HG02798 (cell line): ENCODE data around the gene FHOD3.

ENCODE experiments used
- ATAC-seq: cut with Tn5 transposase; IDR thresholded peaks from one replicate; pipeline ENCODE4 v1.9.1; 2021; ENCODE audit warnings: mild to moderate bottlenecking; ENCODE audit not compliant: unreplicated experiment, poor library complexity

Gene FHOD3

DNA sequence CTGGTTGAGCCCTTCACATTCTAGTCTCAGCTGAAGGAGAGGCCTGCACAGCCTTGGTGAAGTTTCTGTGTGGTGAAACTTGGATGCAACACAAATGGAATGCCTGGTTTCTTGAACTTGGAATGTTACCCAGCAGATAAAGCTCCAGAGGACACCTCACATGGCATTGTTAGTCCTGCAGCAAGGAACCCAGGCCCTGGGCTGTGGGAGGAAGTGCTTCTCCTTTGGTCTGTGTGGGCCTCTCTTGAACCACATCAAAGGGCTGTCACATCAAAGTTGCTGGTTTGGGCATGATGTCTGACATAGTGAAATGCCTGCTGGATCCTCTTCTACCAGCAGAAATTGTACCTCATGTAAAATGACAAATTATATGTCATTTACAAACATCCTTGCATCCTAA, 198.5 kb downstream of the FHOD3 start:
- ATAC-seq = peak; percentile 56

DNA sequence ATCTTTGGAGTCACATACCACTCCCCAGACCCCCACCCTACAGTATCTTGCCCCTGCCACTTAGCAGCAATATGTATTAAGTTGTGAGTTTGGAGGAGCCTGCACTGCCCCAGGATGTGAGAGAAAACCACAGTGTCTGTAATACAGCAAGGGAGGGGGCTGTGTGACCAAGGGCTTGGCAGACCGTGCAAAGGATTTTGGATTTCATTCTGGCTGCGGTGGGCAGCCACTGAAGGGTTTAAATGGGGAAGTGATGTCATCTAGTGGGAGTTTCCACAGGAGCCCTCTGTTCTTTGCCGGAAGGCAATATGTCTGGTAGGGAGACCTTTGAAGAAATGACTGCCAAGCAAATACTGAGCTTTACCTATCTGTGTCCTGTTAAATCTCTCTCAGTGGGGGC, 202.4 kb downstream of the FHOD3 start:
- ATAC-seq = peak; percentile 76

DNA sequence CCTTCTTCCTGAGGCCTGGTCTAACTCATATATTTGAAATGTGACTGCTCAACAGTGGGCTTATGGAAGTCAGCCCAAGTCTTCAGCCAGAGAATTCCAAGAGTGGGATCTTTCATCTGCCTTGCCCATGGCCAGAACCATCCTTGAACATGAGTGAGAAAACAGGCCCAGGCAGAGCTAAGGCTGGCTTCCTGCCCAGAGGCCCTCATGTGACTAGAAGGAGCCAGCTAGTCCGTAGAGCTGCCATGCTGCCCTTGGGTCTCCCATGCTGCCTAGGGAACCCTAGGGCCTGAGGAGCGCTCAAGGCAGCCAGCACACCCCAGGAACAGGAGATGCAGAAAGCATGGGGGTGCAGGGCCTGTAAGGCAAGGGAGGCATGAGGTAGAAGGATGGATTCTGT, 203.6 kb downstream of the FHOD3 start:
- ATAC-seq = no peak

DNA sequence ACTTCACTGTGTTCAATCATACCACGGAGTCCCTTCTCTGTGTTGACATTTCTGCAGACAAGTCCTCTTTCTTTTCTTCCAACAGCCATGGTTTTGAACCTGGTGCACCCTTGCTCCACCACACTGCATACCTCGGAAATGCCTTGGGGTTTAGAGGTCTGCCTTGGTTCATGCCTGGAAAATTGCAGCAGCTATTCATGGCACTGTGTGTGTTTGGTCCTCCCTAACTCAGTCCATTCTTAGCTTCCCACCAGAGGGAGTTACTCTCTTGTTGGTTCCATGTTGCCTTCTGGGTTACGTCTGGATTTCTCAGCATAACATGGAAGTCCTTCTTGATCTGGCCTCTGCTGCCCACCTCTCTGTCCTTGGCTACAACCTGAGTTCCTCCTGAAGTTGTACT, 206.0 kb downstream of the FHOD3 start:
- no peak for ATAC-seq

DNA sequence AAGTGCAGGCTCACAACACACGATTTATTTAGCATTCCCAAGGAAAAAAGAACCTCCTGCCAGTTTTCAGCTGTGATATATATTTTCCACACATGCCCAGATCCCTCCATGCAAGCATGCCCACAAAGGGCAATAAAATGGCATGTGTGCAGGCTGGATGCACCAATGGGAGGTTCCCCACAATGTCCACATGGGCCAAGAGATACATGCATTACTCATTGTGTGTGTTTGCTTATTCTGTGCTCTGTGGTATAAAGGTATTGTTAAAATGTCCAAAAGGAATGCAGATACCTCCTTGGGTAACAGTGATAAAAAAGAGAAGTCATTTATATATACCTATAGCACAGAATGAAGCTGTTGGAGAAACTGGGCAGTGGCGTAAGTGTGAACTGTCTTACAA, 207.4 kb downstream of the FHOD3 start:
- ATAC-seq = no peak

DNA sequence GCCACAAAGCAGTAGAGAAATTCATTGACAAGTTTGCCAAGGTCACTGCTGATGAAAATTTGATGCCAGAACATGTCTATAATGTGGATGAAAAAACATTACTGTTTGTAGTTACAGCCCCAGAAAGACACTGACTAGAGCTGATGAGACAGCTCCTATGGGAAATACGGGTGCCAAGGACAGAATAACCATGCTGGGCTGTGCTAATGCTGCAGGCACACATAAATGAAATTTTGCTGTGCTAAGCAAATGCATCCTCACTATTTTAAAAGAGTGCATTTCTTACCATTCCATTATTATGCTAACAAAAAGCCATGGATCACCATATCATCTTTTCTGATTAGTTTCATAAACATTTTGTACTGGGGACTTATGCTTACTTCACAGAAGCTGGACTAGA, 208.2 kb downstream of the FHOD3 start:
- ATAC-seq = no peak

DNA sequence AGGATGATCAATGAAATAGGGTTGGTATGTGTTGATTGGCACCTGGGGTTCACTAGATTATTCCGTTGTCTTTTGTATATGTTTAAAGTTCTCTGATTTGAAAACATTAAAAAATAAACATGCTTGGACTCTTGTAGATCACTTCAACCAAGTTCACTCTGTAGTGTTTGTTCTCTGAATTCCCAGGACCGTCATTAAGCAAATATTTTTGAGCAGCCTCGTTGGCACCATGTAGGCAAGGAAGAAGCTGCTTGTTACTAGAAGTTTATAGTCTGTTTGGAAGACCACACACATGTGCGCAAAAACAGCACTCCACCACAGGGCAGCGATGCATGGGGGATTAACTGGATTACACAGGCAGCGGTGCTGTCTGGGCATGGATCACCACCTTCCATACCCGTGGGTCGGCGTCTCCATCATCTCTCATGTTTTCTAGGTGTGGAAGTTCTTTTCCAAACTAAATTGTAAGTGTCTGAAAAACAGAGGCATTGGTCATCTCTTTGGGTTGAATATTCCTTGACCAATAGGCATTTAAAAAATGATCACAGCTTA, 212.2 kb downstream of the FHOD3 start:
- ATAC-seq = no peak

DNA sequence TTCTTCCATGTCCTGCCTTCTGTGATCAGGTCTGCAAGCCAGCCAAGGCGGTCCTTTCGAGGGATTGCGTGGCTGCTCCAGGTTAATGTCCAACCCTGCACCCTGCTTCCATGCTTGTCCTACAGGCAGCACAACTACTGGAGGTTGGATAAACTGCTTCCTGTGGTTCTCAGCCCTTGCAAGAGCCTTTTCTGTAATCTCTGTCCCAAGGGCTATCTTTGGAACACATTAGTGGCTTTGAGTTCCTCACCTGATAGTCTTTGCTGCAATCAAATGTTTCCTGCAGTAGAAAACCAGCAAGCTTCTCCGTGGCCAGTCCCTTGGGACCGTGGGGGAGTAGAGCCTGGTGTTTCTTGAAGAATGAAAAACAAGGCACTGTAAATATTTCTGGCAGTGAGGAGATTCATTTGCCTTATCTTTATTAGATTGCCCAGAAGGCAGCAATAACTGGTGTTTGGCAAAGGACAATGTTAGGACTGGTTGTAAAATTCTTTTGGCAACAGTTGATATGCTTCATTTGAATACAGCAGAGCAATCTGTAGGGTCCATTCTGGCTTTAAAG, 214.4 kb downstream of the FHOD3 start:
- ATAC-seq = no peak

DNA sequence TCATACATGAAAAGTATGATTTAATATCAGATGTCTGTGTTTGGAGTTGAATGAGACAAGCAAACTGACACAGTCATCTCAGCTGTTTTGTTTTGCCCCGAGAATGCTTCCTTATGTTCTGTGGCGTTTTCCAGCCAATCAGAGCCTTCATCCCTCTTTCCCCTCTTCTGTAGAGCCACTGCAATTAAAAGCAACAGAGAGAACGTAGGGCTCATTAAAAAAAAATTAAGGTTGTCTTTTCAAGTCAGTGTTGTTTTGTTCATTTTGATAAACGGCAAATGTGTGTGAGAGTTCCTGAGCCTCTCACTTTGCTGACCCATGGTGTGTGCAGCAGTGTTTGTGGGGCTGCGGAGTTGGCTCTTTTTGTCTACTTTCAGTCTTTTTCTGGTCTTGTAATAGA, 216.0 kb downstream of the FHOD3 start:
- ATAC-seq = no peak

DNA sequence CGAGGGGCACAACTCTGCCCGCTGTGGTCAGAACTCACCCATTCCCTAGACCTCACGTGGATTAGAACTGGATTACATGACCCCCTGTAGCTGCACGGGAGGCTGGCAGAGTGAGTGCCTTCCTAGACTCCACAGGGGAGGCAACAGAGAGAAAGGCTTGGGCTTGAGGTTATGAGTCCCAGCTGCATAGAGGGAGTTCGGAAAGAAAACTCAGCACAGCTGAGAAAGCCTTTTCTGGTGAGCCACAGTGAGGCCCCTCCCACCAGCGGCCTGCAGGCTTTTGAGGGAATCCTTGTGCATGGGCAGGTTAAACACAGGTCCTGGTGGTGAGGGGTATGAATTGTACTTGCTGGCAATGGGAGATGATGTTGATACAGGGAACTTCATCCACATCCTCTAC, 217.3 kb downstream of the FHOD3 start:
- ATAC-seq = no peak

DNA sequence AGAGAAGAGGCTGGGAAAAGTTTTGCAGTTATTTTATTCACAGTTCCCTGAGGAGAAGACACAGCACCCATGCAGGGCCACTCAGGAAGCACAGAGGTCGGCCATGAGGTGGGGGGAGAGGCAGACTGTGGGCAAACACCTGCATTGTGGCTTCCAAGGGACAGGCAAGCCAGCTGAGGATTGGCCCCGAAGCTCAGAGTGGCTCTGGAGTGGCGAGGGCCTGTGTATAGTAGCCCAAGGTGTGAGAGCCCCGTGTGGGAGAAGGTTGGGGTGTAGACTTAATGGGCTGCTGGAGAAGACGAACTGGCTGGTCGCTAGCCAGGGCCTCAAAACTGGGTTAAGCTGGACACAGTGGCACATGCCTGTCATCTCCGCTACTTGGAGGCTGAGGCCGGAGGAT, 218.7 kb downstream of the FHOD3 start:
- no peak for ATAC-seq

DNA sequence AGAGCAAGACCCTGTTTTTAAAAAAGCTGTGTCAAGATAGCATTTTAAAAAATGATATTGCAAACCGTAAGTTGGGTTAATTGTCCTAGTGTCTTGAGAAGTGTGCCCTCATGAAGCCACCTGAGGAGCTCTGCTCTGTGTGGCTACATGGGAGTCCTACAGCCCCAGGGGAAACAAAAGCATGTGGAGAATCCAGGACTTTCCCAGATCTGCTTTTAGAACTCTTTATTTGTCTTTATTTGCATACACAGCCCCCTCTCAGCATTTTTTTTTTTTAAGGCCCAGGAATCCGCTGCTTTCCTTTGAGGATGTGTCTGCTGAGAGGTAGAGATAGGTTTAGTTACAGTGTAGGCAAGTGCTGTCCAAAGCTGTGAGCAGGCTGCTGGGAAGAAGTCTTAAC, 219.2 kb downstream of the FHOD3 start:
- ATAC-seq = no peak

DNA sequence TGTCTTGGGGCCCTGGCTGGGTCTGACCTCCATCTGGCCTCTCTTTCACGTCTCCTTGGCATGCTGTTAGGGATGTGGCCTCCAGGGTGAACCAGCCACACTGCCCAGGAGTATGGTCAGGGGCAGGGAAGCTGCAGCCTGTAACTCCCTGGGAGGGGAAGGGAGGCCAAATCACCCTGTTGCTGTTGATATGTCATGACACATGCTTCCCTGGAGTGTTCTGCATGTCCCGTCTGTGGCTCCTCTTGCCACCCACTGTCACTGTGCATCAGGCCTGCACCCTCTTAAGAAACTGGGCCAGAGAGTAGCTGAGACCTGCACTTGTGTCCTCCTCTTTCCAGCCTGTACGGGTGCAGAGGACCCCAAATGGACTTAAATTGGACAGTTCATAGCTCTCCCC, 221.3 kb downstream of the FHOD3 start:
- ATAC-seq = peak; percentile 16

DNA sequence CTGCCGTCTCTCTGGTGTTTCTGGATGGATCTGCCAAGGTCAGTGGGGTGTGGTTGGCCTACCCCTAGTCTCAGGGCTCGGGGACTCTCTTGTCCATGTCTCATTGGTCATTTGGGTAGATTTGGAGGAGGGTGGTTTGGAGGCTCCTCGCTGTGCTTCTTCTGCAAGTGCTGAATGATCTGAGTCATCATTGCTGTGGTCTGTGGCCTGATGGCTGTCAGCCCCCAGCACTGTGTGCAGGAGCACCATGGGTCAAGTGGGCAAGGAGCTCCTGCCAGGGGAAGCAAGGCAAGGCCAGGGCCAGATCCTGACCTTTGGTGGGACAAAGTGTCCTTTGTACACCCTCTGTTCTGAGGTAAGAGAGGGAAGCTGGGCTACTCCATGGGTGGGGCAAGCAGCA, 221.8 kb downstream of the FHOD3 start:
- ATAC-seq = peak; percentile 74

DNA sequence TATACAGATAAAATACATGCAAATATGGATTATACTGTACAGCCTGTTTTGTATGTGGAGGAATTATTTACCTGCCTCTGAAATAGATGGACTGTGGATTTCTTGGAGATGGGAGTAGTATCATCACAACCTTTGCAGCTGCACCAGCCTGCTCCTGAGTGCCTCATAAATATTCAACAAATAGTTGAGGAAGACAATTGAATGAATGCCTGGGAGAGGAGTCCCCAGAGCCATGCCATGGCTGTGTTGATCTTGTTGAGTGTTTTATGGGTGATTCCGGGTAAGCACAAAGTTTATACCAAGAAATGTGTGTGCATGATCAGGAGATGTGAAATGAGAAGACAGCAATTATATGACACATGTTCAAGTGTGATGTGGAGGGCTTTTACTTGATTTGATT, 225.0 kb downstream of the FHOD3 start:
- ATAC-seq = no peak

DNA sequence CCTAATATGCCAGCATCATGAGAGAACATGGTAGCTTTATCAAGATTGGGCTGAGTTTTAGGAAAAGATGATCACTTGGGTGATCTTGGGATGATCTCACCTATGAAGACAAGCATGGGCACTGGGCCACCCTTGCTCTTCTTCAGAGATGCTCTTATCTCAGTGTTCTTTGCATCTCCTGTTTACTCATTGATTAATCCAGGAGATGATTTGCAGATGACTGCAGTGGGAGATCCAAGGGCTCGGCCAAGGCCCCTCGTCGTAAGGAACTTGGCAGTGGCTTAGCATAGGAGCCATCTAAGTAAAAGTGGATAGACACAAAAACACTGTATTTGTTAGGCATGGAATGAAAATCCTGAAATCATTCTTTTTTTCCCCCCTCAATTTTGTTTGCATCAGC, 228.4 kb downstream of the FHOD3 start:
- no peak for ATAC-seq

DNA sequence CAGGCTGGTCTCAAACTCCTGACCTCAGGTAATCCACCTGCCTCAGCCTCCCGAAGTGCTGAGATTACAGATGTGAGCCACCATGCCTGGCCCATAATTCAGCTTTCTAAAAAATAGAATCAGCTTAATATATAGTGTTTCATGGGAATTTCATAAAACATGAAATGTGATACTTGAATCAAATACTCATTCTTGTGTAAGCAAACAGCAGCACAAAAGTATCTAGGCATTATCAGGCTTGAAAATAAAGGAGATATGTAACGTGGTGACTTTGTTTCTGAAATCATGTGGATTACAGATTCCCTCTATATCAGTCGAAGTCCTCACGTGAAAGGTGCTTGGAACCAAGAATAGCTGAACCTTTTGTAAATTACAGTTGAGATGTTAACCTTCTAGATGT, 229.1 kb downstream of the FHOD3 start:
- ATAC-seq = no peak

DNA sequence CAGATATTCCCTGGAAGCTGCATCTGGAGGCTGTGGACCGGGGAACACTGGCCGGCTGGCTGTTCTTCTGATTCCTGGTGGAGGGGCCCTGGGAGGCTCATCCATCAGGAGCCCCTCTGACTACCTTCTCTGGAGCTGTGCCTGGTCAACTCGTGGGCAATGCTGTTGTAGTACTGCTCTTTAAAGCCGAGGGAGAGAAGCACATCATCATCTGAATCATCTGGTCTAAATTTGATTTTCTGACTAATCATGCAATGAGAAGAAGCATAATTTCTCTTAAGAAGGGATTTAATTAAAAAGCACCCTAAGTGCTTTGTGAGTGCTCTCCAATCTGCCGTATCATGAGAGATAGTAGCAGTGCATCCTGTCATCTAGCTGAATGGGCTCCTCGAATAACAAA, 229.5 kb downstream of the FHOD3 start:
- ATAC-seq = no peak

DNA sequence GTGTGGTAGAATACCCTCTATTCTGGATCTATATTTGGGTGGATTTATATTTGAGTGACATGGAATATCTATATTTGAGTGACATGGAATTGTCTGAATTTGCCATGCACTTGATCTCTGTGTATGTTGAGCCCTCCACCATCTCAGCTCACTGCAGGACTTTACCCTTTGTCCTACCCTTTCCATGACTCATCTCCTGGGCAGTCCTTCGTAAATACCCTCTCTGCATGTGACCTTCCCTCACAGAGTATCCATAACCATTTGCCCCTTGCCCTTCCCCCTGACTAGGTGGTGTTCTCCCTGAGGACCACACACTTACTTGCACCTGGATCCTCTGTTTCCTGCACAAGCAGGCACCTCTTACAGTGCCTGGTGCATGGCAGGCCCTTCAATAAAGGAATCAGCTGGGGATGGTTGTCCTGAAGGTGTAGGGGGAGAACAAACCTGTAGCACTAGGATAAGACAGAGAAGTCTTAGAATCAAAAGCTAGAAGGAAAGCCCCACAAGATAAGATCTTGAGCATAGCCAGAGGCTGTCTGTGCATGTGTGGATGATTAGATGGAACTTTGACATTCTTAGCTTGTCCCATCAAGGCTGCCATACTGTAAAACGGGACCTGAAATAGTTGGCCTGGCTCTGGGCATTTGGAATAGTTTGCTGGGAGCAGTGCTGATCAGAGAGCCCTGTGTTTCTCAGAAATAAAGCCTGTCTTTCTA, 230.4 kb downstream of the FHOD3 start:
- no peak for ATAC-seq

DNA sequence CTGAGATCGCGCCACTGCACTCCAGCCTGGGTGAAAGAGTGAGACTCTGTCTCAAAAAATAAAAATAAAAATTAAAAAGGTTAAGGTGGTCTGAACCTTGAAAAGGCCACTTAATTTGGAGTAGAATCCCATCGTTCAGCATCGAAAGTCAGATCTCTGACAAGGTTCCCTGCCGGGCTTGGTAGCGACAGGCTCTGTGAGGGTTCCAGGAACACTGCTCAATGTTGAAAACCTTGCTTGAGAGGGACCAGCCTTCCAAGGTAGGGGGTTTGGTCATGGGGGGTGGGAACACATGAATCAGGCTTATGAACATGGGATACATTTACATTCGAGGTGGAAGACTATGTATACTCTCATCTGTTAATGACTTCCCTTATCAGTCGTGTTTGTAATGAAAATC, 232.2 kb downstream of the FHOD3 start:
- ATAC-seq = no peak

DNA sequence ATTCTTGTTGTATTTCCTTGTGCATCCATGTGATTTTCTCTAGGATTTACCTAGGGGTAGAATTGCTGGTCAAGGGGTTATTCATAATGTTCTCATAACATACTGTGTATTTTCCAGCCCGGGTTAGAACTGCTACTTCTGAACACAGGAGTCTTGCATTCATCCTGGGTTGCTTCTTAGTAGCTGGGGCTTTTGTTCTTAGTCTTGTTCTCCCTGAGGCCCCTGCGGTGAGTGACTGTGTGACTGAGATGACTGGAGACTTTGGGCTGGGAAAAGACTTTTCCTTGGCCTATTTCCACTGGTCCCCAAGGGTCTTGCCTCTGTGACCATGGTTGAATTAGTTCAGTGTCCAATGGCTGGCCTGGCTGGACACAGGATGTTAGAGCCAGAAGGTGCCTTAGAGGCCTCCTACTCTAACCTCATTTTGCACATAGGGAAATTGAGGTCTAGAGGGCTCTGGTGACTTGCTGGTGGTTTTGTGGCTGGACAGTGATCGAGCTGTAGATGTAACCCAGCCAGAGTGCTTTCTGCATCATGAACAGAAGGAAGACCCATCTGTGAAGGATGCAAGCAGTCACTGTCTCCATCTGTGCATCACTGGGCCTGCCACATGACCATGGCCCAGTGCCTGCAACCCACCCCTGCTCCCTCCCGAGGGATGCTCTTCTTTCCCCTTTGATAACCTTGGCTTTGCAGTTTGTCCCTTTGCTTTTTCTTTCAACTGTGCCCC, 233.3 kb downstream of the FHOD3 start:
- no peak for ATAC-seq

DNA sequence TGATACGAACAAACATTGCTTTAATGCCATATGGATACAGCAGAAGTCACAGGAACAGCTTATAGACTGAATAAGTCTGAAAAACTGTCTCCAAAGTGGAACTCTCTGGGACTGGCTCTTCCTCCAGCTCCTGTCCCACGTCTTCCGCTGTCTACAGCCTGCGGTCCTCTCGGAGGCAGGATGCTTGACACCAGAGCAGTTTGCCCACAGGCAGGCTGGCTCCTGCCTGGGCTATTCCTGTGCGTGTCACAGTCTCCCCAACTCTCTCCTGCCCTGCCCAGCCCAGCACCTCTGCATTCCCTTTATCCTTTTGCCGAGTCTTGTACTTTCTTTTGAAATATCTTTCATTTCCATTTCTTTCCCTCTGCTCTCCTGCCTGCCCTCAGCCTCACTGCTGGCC, 234.1 kb downstream of the FHOD3 start:
- no peak for ATAC-seq
